GM21390 (cell line): ENCODE results near the gene ST3GAL5.
"Not testable (repeated sequence)": the region's sequence is repeated elsewhere in the genome, so short reads cannot be mapped to it uniquely, and the experiment has no call there.

Source experiments
- ATAC-seq: cut with Tn5 transposase; IDR thresholded peaks from one replicate; pipeline ENCODE4 v1.9.1; 2021; ENCODE audit not compliant: unreplicated experiment

Gene ST3GAL5

GRCh38 chr2:85840091-85840490, 48.7 kb downstream of the ST3GAL5 start:
- ATAC-seq, result no peak

DNA sequence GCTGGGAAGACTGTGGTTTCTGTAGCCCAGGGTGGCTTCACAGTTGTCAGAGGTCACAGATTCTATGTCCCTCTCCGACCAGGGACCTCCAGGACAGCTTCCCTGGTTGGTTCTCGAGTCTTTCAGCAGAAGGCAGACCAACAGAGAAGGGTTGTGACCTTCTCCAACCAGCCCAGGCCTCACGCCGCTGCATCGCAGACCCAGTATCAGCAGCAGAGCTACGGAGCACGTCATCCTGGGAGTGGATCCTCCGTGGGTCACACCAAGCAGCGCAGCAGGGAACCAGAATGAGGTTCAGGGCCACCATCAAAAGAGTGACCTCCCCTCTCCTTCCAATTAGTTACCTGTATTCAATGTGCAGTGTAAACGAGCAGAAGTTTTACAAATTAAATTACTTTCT, 49.3 kb downstream of the ST3GAL5 start:
- ATAC-seq, result no peak

DNA sequence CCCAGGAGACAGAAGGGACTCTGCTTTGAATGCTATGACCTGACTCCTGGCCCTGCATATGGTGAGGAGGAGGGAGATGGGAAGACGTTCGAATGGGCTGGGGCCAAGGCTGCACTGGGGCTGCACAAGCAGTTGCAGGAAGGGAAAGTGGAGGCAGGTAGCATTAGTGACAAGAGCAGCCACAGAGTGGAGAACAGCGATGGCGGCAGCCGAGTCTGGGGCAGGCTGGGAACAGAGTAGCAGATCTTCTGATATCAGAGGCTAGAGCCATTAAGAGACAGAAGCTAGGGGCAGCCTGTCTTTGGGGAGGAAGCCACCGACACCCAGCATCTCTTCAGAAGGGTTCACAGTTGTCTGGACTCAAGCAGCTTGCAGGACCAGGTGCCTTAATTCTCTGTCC, 50.1 kb downstream of the ST3GAL5 start:
- no peak for ATAC-seq

DNA sequence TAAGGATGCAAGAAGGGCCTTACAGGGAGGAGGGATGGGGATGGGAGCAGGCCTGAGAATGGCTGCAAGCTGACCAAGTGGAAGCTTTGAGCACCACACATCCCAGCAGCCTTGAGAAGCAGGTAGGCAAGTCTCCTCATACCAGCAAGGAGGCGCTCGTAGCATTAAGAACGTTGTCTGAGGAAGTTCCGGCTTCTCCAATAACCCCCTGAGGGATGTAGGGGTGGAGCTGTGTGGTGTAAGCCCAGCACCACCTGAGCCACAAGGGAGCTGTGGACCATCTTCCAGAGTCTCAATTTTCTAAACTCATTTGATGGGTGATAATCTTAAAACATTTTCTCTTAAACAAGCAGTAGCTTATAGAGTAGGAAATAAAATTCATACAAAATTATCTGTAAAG, 50.6 kb downstream of the ST3GAL5 start:
- no peak for ATAC-seq

- no peak for ATAC-seq
These were observed 54.3 kb downstream of the ST3GAL5 start for GRCh38 chr2:85834466-85834865.

- no peak for ATAC-seq
These were observed 57.1 kb downstream of the ST3GAL5 start for GRCh38 chr2:85831735-85832134.

GRCh38 chr2:85830645-85831044, 58.1 kb downstream of the ST3GAL5 start:
- no peak for ATAC-seq

DNA sequence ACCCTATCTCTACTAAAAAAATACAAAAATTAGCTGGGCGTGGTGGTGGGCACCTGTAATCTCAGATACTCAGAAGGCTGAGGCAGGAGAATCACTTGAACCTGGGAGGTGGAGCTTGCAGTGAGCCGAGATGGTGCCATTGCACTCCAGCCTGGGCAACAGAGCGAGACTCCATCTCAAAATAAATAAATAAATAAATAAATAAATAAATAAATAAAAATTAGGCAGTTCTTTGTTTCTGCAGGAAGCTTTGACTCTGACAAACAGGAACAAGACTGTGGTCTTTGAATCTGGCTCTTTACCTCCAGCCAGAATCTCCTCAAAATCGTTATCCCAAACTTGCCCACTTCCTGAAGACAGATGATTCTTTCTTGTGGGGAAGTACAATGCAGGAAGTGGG, 59.4 kb downstream of the ST3GAL5 start:
- not testable (repeated sequence) for ATAC-seq

DNA sequence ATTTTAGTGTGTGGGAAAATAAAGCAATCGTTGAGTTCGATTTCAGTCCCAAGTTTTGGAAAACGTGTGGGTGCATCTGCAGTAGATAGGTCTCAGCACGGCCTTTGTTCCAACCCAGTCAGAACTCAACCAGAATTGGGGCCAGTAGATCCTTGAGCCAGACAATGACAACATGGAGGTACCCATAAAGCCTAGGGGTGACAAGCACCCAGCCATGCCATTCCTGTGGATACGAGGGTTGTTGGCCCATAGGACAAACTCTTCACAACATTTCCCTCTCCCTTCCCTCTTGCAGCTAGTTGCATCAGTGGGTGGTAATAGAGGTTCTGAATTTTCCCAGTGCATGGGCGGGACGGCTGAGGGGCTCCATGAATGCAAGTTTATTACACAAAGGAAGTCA, 60.1 kb downstream of the ST3GAL5 start:
- no peak for ATAC-seq

GRCh38 chr2:85827879-85828569, 60.8 kb downstream of the ST3GAL5 start:
- ATAC-seq, result no peak

GRCh38 chr2:85826990-85827878, 61.6 kb downstream of the ST3GAL5 start:
- ATAC-seq, result no peak

- no peak for ATAC-seq
These were observed 64.8 kb downstream of the ST3GAL5 start for GRCh38 chr2:85823951-85824350.

DNA sequence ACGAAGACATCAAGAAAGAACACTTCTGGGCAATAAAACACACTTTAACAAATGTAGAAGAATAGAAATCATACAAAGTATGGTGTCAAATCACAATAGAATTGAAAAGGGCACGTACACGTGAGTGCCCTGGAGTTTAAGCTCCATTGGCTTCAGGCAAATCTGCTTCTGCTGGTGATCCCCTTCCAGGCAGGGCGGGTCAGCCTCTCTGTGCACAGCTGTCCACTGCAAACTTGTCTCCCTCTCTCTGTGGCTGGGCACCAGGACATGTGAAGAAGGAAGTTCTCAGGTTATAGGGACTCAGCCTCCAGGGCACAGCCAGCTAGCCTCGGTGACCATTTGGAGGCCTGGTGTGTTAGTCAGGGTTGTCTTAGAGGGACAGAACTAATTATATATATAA, 66.0 kb downstream of the ST3GAL5 start:
- no peak for ATAC-seq

DNA sequence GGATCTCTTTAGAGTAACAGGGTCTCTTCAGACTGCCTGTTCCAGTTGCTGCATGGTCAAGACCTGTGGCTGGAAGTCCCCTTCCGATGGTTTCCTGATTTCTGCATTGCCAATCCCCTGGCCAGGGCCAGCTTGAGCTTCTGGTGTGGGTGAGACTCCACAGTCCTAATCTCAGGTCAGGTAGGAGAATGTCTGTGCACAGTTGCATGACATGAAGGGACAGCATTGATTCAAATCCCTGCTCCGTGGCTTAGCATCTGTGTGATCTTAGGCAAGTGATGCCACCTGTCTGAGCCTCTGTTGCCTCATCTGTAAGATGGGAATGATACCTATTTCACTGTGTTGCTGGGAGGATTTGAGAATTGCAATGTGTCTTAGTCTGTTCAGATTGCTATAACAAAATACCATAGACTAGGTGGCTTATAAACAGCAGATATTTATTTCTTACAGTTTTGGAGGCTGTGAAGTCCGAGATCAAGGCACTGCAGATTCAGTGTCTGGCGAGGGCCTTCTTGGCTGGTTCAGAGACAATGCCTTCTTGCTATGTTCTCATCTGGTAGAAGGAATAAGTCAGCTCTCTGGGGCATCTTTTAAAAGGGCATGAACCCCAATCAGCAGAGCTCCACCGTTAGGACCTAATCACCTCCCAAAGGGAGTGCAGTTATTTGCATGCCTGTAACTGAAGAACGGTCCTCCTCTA, 68.8 kb downstream of the ST3GAL5 start:
- no peak for ATAC-seq

DNA sequence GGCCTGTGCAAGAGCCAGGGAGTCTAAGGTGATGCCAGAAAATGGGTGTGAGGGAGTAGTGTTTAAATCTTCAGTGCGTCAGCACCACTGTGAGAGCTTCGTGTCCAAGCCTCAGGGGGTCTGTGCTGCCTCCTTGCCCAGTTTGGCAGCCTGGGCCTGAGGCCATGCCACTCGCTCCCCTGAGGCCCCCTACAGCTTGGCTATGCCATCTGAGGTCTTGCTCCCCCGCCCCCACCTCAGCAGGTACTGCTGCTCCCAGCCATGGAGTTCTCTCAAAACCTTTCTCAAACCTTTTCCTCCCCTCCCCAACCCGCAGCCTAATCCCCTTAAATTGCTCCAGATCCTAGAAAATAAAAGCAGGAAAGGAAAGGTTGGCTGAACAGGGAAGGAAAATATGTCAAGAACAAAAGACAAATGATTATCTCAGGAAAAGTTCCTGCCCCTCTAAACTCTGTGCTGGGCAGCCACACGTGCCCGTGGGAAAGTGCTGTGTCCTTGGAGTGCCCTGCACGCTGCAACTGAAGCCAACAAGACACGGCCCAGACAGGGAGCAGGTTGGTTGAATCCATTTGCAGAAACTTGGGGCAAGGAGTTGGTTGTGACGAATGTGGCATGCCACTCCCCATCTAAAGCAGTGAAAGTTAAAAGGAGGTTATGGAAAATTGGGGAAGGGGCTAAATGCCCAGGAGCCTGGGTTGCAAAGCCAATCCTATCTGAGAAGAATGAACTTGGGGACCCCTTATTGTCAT, 73.8 kb downstream of the ST3GAL5 start:
- ATAC-seq, result no peak

DNA sequence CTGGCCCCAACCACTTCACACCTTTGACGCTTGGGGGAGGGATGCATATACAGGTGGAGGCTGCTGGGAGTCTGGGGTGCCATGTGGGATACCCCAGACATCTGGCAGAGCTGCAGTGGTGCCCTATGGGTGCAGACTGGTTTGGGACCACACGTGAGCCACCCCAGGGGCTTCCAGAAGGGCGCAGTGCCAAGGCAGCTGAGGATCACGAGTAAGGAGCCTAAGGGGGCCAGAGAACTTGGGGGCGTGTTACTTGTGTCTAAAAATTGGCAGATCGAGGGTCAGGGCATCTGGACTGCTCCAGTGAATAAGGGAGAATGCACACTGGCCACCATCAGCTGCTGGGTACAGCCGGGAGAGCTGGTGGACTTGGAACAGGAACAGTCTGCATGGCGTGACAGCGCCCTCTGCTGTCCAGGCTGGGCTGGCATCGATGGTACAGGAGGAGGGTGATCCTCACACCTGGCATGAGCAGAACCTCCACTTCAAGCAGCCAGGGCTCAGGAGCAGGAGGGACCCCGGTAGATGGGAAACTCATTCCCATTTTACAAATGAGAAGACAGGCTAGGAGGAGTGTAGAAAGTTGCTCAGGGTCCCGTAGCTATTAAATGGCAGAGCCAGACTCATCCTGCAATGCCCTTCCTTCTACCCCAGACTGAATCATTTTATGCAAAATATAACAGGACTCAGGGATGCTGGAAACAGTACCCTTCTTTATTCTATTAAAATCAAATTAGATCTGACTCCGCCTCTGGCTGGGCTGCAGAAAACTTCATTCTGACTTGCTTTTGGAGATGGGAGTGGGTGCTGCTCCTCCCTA, 74.6 kb downstream of the ST3GAL5 start:
- ATAC-seq, result peak; percentile 61

DNA sequence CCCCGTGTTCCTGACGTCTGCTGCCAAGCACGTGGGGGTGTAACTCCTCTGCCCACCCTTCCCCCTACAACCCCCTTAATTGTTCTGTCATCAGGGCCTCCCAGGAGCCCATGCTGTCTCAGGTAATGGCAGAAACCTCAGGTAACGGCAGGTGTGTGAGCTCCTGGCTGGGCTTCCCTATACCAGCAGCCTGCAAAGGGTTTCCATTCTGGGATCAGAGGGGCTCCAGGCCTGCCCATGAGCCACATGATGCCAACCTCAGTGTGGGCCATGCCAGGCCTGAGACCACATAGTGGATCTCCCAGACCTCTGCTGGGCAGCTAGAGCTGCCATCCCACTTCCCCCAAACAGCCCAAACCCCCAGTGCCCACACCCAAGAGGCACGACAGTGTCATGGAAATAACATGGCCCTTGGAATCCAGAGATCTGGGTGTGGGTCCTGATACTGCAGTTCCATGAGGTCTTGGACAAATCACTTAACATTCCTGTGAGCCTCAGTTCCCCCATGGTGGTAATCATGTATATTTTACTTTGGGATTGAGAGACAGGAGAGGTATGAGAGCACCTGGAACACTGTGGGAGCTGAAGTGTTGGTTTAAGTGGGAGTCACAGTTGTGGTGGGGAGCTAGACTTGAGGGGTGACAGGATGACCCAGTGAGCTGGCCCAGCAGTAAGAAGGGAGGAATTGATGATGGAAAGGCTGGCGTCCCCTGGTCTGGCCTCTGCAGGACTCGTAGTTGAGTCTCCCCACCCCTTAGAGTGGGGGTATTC, 75.4 kb downstream of the ST3GAL5 start:
- ATAC-seq, result no peak

DNA sequence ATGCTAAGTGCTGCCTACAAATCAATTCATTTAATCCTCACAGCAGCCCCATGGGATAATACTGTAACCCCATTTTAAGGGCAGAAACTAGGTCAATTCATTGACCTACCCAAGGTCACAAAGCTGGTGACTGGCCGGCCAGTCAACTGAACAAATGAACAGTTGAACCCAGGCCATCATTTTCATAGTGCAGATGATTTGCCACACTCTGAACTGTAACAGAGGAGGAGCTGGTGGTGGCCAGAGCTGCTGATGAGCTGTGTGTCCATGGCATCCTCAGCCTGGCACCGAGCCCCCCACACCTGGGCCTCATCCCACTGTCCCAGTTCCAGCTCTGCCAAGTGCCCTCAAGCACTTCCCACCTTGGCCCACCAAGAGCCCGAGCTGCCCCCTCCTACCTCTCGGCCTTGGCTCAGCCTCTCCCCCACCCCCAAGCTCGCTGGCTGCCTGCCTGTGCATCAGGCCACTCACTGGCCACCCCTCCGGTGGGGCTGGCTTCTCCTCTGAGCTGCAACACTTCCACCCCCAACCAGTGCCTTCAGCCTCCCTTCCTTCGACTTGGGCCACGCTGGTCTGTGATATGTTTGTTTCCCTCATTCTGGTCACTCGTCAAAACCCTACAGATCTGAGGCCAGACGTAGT, 76.6 kb downstream of the ST3GAL5 start:
- ATAC-seq, result no peak
